HG03066 (cell line): ENCODE data around the gene PTPRG.

Experiments
- ATAC-seq: cut with Tn5 transposase; IDR thresholded peaks from one replicate; pipeline ENCODE4 v1.9.1; 2021; ENCODE audit warnings: low read depth; ENCODE audit not compliant: unreplicated experiment

PTPRG gene

DNA sequence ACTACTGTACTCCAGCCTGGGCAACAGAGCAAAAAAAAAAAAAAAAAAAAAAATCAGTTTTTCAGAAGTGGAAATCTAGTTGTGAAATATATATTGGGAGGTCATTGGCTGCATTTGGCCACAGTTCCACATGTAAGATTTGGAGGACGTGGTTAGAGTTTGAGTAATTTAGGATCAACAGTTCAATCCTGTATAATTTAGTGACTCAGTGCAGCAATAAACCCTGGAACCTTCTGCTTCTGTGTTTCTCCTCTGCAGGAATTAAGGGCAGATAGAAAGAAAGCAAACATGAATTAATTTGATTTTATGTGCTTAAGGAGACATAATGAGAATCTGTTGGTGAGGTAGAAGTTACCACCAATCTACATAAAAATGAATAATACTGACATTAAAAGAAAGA lies 347.0 kb downstream of the PTPRG start:
- ATAC-seq = no peak

DNA sequence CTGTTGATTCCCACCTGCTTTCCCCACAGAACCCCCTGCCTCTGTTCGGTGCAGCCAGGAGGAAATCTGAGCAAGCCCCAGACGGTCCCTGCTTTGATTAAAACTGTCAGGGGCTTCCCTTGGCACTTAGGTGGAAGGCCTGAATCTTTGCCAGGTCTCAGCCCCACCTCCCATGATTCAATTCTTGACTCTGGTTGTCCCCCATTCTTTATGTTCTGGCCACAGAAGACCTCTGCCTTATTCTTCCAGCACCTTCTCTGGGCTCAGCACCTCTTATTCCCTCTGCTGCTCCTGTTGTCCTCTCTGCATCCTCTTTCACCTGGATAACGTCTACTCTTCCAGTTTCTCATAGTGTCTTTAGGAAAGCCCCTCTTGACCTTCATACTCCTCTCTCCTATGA lies 349.4 kb downstream of the PTPRG start:
- ATAC-seq = no peak

DNA sequence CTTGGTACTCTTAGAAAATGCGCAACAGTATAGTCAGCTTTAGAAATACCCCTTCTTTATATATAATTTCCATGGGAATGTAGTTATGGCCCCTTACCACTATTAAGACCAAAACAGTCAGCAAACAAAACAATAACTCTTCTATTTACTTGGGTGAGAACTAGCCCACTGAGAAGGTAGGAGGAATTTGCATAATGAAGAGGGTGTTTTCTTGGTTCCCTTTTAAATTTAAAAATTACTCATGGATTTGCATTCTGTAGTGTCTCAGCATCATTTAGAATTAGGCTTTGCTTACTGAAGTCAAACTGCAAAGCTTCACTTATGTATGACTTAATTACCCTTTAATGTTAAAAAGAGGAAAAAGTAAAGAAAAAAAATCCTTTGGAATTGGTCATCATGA lies 350.8 kb downstream of the PTPRG start:
- ATAC-seq = peak; percentile 65

DNA sequence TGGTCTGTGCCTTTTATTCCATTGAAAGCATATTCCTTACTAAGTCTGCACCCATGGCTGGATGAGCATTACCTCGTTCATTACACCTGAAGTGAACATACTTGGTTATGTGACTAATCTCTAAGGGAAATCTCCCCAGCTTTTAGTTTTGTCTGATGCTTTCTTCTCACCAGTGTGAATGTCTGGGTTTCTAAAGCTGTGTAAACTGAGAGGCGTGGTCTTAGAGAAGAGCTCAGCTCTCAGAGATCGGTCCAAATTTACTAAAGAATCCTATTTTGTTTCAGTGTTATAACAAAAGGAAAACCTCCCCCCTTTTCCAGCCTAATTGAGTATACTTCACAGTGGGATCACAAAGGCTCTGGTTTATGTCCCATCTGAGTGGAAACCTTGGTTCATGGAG lies 352.3 kb downstream of the PTPRG start:
- ATAC-seq = no peak

DNA sequence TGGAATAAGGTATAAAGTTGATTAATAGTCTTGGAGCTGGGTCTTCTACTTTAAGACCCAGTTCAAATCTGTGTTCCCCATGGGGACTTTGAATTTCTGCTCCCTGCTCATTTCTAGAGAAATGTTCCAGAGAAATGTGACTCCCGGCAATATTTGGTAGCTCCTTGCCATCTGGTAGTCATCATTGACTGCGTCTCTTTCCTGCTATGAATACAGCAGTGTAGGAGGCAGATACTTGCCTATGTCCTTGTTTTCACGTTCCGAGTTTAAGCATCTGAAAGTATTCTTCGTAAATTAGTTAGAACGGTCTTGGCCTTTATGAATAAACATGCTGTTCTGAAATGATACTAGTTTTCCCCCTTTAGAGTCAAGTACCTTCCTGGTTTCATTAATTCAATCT lies 352.9 kb downstream of the PTPRG start:
- no peak for ATAC-seq

DNA sequence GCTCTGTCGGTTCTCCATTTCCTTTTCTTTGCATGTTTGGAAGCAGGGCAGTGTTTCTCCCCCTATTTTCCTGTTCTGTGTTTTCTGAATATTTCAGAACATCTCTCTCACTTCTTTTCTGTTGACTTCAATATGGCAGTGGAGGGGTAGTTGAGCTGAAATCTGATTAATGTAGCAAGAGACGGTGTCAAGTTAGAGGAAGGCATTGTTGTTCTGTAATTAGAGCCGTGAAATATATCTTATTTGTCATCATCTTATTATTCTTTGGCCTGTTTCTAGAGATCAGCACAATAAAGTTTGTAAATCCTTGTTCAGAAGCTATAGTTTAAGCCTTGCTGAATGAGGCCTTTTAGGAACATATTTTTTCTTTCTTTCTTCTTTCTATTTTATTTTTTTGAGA lies 353.9 kb downstream of the PTPRG start:
- no peak for ATAC-seq

DNA sequence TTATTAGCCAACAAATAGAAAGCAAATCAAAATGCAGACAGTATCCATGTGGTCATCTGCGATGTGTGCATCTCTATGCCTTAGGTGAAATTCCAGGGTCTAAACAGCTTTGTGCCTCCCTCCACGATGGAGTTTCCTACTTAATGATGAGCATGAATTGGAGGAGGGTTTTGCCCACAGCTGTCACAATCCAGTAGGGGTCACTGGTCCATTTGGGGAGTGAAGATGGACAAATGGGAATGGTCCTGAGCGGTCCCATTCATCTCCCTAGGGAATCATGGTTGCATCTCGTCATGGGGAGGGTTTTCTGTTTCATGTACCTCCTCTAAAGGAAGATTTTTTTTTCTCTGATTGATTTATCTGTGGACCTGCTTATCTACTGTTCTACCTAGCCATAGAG lies 358.0 kb downstream of the PTPRG start:
- no peak for ATAC-seq

DNA sequence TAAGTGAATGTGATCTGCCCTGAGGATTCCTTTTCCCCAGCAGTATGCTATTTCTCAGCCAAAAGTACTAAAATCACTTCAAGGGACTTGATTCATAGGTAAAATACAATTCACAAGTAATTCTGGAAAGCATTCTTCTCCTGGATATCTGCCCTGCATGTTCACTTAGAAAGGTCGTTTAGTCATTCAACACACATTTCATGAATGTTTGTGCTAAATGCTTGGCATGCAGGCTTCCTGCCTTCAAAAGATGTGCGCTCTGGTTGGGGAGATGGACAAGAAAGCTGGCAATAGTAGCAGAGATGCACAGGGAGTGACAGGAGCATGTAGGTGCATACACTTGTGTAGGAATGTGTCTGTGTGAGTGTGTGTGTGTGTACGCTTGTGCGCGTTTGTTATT lies 360.7 kb downstream of the PTPRG start:
- ATAC-seq = no peak

DNA sequence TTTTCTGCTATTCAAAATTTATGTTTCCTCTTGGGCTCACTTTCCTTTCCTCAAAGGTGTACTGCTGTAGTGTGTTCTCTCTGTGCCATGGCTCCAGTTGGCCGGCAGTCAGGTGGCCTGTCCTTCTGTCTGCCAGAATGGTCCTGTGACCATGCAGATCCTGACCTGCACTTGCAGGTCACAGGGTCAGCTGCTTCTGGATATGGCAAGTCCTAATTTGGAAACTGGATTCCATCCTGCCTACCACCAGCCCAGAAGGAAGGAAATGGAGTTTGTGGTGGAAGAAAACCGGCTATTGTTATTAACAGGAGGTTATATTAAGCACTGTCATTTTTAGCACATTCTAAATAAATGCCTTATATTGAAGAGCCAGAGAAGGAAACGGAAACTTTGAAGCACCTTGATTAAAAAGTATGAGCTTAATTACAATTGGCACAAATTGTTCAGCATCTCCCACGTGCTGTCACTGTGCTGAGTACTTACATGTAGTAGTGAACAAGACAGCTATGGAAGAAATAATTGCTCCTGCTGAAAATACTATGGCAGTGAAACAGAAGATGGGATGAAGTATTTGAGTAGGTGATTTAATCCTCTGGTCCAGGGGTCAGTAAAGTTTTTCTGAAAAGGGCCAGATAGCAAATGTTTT lies 362.8 kb downstream of the PTPRG start:
- ATAC-seq = no peak

DNA sequence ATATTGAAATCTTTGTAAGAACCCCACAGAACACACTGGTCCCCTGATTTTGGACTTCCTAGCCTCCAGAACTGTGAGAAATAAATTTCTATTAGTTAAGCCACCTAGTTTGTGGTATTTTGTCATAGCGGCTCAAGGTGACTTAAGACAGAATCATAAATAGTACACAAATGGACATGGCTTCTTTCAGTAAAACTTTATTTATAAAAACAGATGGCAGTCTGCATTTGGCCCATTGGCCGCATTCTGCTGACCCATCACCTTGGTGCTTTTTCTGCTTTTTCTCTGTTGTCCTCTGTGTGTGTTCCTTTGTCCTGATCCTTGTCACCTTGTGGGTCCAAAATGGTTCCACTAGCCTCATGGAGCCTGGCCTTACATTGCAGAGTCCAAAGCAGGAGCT lies 363.6 kb downstream of the PTPRG start:
- no peak for ATAC-seq

DNA sequence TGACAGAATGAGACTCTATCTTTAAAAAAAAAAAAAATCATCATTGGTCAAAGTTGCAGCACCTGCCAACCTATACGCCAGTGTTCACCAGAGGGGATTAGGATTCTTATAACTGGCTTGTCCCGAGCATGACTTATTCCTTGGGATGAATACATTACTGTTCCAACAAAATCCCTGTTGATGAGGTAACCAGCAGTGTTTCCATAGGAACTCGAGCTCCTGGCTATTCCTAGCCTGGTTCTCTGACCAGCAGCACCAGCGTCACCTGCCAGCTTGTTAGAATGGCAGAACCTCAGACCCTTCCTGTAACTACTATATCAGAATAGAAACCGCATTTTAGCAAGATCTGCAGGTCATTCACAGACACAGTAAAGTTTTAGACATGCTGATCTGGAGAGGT lies 364.4 kb downstream of the PTPRG start:
- ATAC-seq = no peak

DNA sequence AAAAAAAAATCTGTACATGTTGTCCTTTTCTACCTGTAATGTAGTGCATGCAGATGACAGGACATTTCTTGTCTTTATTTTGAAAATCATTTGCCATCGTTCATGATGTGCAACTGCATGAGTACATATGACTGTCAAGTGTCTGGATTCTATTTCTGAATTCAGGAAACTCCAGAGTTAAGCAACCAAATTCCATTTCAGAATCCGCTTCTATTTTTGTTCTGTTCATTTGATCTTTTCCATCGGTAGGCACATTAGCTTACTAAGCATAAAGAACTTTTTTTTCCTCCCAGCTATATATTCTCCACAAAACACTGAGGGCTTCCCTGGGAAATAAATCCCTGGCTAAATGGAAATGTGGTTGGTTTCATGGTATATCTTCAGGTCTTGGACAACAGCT lies 365.6 kb downstream of the PTPRG start:
- ATAC-seq = no peak

DNA sequence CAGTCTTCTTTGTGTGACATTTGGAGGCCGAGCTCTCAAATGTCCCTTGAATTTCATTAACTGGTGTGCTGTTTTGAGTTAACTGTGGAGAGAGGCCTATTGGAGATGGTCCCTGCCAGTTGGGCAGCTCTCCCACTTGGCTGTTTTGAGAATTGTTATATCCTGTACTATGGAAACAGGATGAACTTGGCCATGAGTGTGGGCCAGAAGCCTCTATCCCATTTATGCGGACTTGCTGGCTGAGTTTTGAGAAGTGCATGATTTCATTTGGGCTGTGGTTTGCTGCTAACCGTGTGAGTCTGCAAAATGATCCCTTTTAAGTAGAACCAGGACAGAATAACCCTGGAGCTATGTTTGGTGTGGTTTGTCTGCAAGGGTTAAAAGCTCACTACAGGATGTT lies 366.0 kb downstream of the PTPRG start:
- no peak for ATAC-seq

DNA sequence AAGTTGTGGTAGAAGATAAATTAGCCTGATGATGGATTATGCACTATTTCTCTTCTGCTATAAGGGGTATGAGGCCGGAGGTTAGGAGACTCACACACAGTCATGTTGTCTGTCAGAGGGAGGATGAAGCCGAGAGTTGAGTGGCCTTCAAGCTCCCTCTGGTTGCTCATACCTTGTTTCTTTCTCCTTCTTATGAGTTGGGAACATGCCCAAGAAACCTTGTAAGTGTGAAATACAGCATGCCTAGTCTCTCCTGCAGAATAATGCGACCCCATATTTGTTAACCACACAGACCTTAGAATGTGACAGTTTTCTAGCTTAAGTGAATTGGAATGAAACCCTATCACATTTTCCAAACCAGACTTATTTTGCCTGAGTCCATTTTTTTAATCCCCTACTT lies 366.7 kb downstream of the PTPRG start:
- no peak for ATAC-seq

DNA sequence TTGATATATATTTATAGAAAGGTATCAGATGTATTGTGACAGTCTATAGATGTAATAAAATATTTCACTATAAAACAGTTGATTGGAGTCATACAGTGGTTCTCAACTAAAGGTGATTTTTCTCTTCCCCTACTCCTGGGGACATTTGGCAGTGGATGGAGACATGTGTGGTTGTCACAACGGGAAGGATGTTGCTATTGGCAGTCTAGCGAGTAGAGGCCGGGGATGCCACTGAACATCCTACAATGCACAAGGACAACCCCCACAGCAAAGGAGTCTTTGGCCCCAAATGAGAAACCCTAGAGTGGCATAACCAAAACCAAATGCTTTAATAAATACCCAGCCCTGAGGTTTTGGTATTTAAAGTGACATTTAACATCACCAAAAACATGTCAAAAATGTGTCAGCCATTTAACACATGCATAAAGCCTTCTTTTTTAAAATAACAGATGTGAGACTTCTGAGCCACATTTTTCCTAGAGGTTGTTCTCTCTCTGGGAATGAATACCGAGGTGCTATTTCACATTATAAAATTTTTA lies 367.5 kb downstream of the PTPRG start:
- no peak for ATAC-seq

DNA sequence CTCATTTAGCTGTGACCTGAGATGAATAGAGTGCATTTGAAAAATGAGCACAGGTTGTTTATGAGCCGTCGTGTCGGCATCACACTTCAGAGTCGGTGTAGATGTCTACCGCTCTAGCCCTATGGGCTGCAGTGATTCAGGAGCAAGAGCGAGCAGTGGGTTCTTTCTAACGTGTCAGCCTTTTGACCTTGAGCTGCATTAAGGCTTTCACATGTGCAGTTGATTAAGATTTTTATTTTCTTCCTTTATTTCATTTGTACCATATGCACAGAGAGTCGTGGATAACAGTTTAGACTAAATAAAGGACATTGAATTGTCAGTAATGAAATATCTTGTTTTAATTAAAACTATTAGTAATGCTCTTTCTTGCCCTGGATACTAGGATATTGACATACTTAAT lies 368.2 kb downstream of the PTPRG start:
- ATAC-seq = no peak

DNA sequence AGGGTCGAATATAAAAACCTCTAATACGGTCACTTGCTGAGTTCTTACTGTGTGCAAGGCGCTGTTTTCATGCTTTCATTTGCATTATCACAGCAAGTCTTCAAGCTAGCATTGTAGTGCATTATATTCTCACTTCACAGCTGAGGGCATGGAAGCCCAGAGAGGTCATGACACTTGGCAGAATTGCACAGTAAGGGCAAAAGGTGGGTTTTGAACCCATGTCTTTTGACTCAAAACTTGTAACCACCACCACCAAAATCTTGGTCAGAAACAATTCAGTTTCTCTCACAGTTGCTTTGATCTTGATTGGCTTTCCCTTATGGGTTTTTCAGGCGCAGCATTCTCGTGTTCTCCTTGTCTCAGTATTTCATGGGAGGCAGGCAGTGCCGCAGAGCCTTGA lies 371.1 kb downstream of the PTPRG start:
- no peak for ATAC-seq

DNA sequence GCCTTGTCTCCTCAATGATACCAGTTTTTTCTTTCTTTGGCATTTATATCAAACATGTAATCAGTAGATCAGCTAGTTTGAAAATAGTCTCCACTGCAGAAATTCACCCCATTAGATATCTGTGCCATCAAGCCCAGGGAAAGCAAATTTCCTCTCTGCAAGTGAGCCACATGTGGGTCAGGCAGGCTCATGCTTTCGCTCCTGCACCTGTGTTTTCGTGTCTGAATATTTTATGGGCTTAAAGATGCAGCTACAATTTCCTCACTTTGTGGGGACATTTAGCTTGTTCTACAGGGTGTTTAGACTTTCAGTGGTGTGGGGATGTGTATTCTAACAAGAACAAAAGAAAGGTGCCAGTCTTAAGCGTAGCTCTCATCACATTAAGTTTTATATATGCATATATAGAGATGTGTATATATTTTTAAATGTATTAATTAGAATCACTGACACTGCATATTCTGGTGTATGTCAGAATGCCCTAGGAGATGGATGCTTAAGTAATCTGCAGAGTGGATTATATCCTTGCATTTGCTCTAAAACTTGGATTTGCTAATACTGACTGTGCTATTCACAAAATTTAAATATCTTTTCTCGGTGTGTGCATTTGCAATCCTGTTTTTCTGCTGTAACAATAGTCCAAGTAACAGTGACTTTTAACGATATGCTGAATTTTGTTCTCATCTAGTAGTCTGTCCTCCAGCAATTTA lies 372.6 kb downstream of the PTPRG start:
- no peak for ATAC-seq

DNA sequence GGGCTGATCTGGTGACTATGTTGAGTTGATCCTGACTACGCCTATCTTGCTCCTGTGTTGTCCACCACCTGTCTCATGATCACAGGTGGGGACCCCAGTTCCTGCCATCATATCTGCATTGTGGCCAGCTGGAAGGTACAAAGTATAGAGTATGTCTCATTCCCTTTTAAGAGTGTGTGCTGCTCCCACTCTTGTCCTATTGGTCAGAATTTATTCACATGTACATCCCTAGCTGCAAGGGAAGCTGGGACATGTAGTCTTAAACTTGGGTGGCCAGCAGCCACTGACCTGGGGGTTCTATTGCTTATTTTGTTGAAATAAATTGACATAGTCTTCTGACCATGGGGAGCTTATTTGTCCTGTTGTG lies 373.1 kb downstream of the PTPRG start:
- ATAC-seq = no peak

DNA sequence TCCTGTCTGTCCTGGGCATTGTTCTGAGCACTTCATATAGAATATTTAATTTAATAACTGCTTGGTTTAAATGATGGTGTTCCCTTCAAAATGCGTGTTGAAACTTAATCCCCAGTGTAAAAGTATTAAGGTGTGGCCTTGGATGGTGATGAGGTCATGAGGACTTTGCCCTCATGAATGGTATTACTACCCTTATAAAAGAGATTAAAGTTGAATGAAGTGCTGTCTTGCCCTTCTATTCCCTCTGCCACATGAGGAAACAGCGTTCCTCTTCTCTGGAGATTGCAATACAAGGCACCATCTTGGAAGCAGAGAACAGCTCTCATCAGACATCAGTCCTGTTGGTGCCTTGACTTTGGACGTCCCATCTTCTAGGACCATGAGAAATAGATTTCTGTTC lies 374.4 kb downstream of the PTPRG start:
- no peak for ATAC-seq

DNA sequence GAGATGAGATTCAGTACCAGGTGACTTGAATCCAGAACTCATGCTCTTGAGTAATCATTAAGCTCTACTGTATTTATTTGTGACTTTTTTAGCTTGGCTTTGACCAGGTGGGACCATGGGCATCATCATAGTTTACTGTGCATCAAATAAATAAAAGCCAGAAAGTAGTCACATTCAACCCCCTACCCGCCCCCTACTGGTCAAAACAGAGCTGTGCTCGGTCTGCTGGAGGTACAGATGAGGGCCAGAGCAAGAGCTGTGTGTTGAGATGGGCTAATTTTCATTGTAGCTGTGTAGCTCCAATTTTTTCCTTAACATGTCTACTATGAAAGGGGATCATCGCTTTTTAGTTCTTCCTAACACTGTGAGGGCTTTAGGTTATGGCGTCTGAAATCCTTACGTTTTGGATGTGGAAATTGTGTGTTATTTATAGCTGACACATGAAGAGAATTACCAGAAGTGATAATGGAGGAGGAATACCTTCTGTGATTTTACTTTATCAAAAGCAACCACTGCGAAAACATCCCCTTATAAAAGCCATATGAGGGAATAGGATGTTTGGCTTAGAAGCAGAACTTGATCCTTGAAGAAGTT lies 375.1 kb downstream of the PTPRG start:
- no peak for ATAC-seq

DNA sequence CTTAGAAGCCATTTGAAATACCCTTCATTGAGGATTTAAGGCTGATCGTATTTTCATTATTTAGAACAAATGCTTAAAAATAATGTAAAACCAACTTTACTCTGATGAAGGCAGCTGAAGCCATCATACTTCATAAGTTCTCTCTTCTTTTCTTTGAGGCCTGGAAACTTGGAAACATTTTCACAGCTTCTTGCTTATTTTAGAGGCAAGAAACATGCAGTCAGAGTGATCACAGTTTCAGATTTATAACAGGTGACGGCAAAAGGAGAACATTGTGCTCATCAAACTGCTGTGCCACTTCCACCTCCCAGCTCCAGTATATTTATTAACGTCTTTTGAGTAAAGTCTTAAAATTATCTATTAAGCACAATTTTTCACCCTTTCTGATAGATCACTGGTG lies 376.1 kb downstream of the PTPRG start:
- no peak for ATAC-seq
